BLaER1 treated with 17β-estradiol and CSF1 and Interleukin-3, amounts not matched to agents 10 nM and 100 nM (cell line): ENCODE measurements around the gene CFAP77.
A peak's percentile ranks its signal among the peaks of the same experiment; 100 is the strongest.

Experiments
- H3K27ac ChIP-seq, 11 experiments: shearing (Covaris generic); formaldehyde crosslinking; 2 replicates each; pipeline ENCODE4 v1.8.1; 2022
- H3K27me3 ChIP-seq, 11 experiments: shearing (Covaris generic); formaldehyde crosslinking; 2 replicates each; pipeline ENCODE4 v1.8.1; 2022
- H3K36me3 ChIP-seq, 11 experiments: shearing (Covaris generic); formaldehyde crosslinking; 2 replicates each; pipeline ENCODE4 v1.8.1; 2022
- H3K4me1 ChIP-seq, 10 experiments: shearing (Covaris generic); formaldehyde crosslinking; 2 replicates each; pipeline ENCODE4 v1.8.1; 2022
- H3K4me2 ChIP-seq, 11 experiments: shearing (Covaris generic); formaldehyde crosslinking; 2 replicates each; pipeline ENCODE4 v1.8.1; 2022
- H3K4me3 ChIP-seq, 10 experiments: shearing (Covaris generic); formaldehyde crosslinking; 2 replicates each; pipeline ENCODE4 v1.8.1; 2022
- H3K9ac ChIP-seq, 11 experiments: shearing (Covaris generic); formaldehyde crosslinking; 2 replicates each; pipeline ENCODE4 v1.8.1; 2022
- H3K9me3 ChIP-seq, 11 experiments: shearing (Covaris generic); formaldehyde crosslinking; replicated peaks in 1 of 11; 2 replicates each; pipeline ENCODE4 v1.8.1; 2022
- H4K20me1 ChIP-seq, 11 experiments: shearing (Covaris generic); formaldehyde crosslinking; 2 replicates each; pipeline ENCODE4 v1.8.1; 2022
- Cebpa-rat ChIP-seq, 11 experiments: shearing (Covaris generic); IDR thresholded peaks; 2 replicates each; pipeline ENCODE4 v1.8.1; 2022

CFAP77 gene

DNA sequence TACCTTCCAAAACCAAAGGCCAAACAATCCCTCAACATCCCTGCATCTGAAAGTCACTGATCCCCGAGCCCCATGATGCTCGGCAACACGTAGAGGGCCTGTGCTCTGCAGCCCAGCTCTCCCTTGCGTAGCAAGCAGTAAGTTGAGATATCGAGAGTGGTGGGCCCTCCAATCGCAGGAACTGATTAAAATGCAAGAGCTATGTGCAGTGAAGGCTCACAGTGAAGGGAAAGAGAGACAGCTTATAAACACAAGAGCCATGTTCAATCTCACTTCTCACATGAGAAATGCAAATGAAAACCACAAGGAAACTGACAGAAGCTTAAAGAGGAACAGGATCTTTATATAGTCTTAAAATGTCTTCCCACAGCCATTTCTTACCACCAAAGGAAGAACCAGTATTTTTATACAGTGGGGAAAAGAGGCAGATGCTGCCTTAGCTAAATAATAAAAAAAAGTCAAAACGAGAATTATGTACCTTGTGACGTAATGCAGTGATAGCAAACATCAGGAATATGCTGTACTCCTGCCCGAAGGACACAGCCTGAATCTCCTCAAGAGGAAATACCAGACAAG lies 28.0 kb upstream of the CFAP77 start:
- Histone ChIP-seq H3K9ac (peak overlapping the region; percentile 57 to 78 (median 69)), H3K27ac (peak overlapping the region; percentile 54 to 91 (median 84); a peak in 21 of 22 replicates)

DNA sequence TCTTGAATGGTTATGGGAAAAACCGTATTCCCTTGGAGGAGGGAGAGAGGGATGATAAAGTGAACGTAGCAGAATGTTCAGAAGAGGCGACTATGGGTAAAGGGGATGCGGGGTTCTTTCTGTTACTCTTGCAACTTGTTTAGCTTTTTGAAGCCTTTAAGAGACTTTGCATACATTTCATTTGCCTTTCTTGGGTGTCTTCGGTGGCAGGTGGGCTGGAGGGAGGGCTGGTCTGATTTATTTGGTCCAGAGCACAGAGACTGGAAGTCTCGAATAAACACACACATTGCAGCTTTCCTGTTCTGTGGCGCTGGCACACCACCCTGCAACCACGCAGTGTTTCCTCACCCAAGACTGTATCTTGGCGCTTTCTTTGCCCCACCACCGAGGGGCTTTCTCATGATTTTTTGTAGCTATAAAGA lies 26.5 kb upstream of the CFAP77 start:
- Histone ChIP-seq H3K27me3 (no peaks in the 10 kb centered on the region), H3K4me3 (peak overlapping the region in 5 of 10 experiments; percentile 0 to 49 (median 13); a peak in 5 of 20 replicates), H3K27ac (peak overlapping the region in 10 of 11 experiments; percentile 78 to 91 (median 84); a peak in 19 of 22 replicates), H3K36me3 (peaks cover 56 to 90% (median 70%) of the 10 kb centered on the region in 11 experiments), H3K9me3 (peaks cover 0 to 5% (median 3%) of the 10 kb centered on the region in 11 experiments; a peak in 10 of 22 replicates), H3K4me2 (peak overlapping the region; percentile 73 to 97 (median 90)), H3K9ac (peak overlapping the region; percentile 23 to 78 (median 69); a peak in 18 of 22 replicates), H4K20me1 (peaks cover 0 to 16% (median 0%) of the 10 kb centered on the region in 11 experiments; a peak in 4 of 22 replicates), H3K4me1 (peaks cover 49 to 78% (median 61%) of the 10 kb centered on the region in 10 experiments)
- 0 out of 22 replicates have a peak, but pooled peaks of 1 of the 11 experiments have one; percentile 19 for TF ChIP-seq Cebpa-rat (IDR thresholded peaks at IDR 0.05)

More for the DNA sequence above, 28.0 kb upstream of the CFAP77 start:
- peaks cover 49 to 73% (median 60%) of the 10 kb centered on the region in 10 experiments for H3K4me1 ChIP-seq
- H3K9me3 ChIP-seq = peaks cover 0 to 18% (median 13%) of the 10 kb centered on the region in 11 experiments; a peak in 11 of 22 replicates
- H3K27me3 ChIP-seq = no peaks in the 10 kb centered on the region
- peaks cover 0 to 14% (median 0%) of the 10 kb centered on the region in 11 experiments; a peak in 4 of 22 replicates for H4K20me1 ChIP-seq
- H3K4me2 ChIP-seq = peak overlapping the region; percentile 73 to 97 (median 90)
- no peak for TF ChIP-seq Cebpa-rat (IDR thresholded peaks at IDR 0.05)
- H3K4me3 ChIP-seq = peak overlapping the region; percentile 4 to 61 (median 44); a peak in 17 of 20 replicates
- H3K36me3 ChIP-seq = peaks cover 56 to 90% (median 70%) of the 10 kb centered on the region in 11 experiments

DNA sequence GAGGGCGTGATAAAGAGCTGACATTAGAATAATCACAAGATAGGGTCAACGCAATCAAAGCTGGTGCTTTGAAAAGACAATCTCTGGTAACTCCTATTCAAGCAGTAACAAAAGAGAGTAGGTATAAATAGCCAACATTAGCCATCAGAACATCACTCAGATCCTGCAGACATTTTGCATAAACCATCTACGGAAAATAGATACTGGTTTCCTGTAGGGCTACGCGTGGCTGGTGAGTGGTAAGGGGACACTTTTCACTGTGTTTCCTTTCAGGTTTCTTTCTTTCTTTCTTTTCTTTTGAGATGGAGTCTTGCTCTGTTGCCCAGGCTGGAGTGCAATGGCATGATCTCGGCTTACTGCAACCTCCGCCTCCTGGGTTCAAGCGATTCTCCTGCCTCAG lies 25.6 kb upstream of the CFAP77 start:
- Histone ChIP-seq H3K36me3 (peaks cover 56 to 90% (median 70%) of the 10 kb centered on the region in 11 experiments), H3K9ac (peak overlapping the region in 6 of 11 experiments; percentile 5 to 72 (median 42); a peak in 8 of 22 replicates), H4K20me1 (peaks cover 0 to 16% (median 0%) of the 10 kb centered on the region in 11 experiments; a peak in 4 of 22 replicates), H3K4me2 (peak overlapping the region; percentile 73 to 97 (median 90)), H3K9me3 (no peaks in the 10 kb centered on the region), H3K4me3 (peak overlapping the region in 2 of 10 experiments; percentile 41 to 49; a peak in 4 of 20 replicates), H3K4me1 (peaks cover 49 to 78% (median 61%) of the 10 kb centered on the region in 10 experiments), H3K27me3 (no peaks in the 10 kb centered on the region), H3K27ac (peak overlapping the region in 8 of 11 experiments; percentile 78 to 91 (median 84); a peak in 15 of 22 replicates)
- no peak for TF ChIP-seq Cebpa-rat (IDR thresholded peaks at IDR 0.05)

DNA sequence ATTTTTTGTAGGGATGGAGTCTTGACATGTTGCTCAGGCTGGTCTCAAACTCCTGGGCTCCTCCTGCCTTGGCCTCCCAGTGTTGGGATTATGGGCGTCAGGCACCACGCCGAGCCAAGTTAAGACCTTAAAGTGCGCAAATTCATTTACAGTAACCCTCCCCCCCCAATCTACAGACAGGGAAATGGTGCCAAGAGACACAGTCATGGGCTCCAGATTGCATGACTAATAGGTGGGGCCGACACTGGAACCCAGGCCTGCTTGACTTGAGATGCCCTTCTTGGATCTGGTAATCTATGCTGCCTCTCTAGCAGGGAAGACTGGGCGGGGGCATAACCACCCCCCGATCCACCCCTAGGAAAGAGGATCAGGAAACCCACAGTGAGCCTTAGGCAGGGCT lies 22.9 kb upstream of the CFAP77 start:
- Histone ChIP-seq H3K9me3 (no peaks in the 10 kb centered on the region), H3K27me3 (no peaks in the 10 kb centered on the region), H3K27ac (peak overlapping the region in 4 of 11 experiments; percentile 11 to 35 (median 30); a peak in 5 of 22 replicates), H3K36me3 (peaks cover 73 to 91% (median 77%) of the 10 kb centered on the region in 11 experiments), H3K9ac (no peak overlapping the region), H3K4me2 (peak overlapping the region in 2 of 11 experiments; percentile 8 to 10; a peak in 3 of 22 replicates), H3K4me1 (peaks cover 27 to 55% (median 41%) of the 10 kb centered on the region in 10 experiments), H4K20me1 (peaks cover 0 to 18% (median 0%) of the 10 kb centered on the region in 11 experiments; a peak in 6 of 22 replicates), H3K4me3 (no peak overlapping the region)
- no peak for TF ChIP-seq Cebpa-rat (IDR thresholded peaks at IDR 0.05)

DNA sequence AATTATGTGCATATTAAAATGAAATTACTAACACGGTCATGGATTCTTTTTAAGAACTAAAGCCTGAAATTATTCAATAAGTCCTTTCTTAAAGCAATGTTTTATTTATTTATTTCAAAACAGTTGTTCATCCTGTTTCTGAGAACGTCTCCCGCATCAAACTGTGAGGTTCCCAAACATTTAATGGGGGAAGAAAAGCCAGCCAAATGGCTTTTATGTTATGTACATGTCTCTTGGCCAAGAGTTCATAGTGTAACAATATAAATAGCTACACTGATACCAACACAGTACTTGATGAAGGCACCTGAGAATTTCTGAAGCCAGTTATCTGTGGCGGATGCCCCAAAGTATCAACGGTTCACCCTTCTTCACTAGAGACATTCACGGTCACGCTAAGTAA lies 19.0 kb upstream of the CFAP77 start:
- Histone ChIP-seq H4K20me1 (peaks cover 0 to 24% (median under 1%) of the 10 kb centered on the region in 11 experiments; a peak in 6 of 22 replicates), H3K4me1 (peaks cover 0 to 16% (median 5%) of the 10 kb centered on the region in 10 experiments; a peak in 10 of 20 replicates), H3K36me3 (peaks cover 98 to 100% (median 99%) of the 10 kb centered on the region in 11 experiments), H3K9me3 (no peaks in the 10 kb centered on the region), H3K27ac (no peak overlapping the region), H3K27me3 (no peaks in the 10 kb centered on the region), H3K4me2 (no peak overlapping the region), H3K9ac (no peak overlapping the region), H3K4me3 (no peak overlapping the region)
- no peak for TF ChIP-seq Cebpa-rat (IDR thresholded peaks at IDR 0.05)

DNA sequence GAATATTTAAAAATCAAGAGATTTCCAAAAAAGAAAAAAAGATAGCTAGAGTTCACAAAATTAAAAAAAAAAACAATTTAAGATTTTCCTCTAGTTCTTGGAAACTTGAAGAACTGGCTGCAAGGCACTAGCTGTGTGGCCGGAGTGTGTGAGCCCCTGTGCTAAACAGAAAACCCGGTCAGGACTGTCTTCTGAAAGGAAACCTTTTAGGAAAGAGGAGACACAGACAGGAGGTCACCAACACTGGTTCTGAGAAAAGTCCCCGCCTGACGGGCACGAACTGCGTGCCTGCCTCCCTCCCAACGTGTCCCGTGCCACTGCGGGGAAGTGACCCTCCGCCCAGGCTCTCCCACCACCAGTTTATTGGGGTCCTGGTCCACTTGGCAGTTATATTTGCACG lies 18.6 kb upstream of the CFAP77 start:
- no peak overlapping the region for H3K27ac ChIP-seq
- no peak for TF ChIP-seq Cebpa-rat (IDR thresholded peaks at IDR 0.05)
- H3K4me1 ChIP-seq = peaks cover 0 to 11% (median 4%) of the 10 kb centered on the region in 10 experiments; a peak in 8 of 20 replicates
- H3K27me3 ChIP-seq = no peaks in the 10 kb centered on the region
- H3K9ac ChIP-seq = no peak overlapping the region
- no peaks in the 10 kb centered on the region for H3K9me3 ChIP-seq
- H3K36me3 ChIP-seq = peaks cover 98 to 100% (median 99%) of the 10 kb centered on the region in 11 experiments
- H4K20me1 ChIP-seq = peaks cover 0 to 25% (median 5%) of the 10 kb centered on the region in 11 experiments; a peak in 6 of 22 replicates
- H3K4me3 ChIP-seq = no peak overlapping the region
- no peak overlapping the region for H3K4me2 ChIP-seq

DNA sequence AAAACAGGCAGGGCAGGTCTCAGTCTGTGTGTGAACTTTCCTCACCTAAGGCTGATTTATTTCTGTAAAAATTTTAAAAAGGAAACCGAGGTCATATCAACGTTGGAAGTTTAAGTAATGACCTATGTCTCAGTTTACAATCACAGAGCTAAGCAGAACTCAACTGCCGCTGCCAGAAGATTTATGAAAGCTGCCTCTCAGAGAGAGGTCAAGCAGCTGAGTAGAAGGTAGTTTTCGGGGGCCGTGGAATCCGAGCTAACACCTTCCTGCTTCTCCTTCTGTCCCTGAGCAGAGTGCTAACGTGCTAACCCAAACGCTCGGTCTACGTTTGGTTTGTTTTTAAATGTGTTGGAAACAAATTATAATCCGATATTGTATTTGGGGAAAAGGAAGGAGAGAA lies 14.5 kb upstream of the CFAP77 start:
- Histone ChIP-seq H3K4me2 (no peak overlapping the region), H3K36me3 (peaks cover 97 to 100% (median 99%) of the 10 kb centered on the region in 11 experiments), H3K27ac (0 out of 22 replicates have a peak overlapping the region, but pooled peaks of 1 of the 11 experiments have one; percentile 11), H3K4me3 (no peak overlapping the region), H3K4me1 (peaks cover 0 to 12% (median 6%) of the 10 kb centered on the region in 10 experiments; a peak in 10 of 20 replicates), H4K20me1 (peaks cover 0 to 55% (median 13%) of the 10 kb centered on the region in 11 experiments; a peak in 7 of 22 replicates), H3K9me3 (no peaks in the 10 kb centered on the region), H3K9ac (no peak overlapping the region), H3K27me3 (no peaks in the 10 kb centered on the region)
- TF ChIP-seq Cebpa-rat (IDR thresholded peaks at IDR 0.05) = no peak

DNA sequence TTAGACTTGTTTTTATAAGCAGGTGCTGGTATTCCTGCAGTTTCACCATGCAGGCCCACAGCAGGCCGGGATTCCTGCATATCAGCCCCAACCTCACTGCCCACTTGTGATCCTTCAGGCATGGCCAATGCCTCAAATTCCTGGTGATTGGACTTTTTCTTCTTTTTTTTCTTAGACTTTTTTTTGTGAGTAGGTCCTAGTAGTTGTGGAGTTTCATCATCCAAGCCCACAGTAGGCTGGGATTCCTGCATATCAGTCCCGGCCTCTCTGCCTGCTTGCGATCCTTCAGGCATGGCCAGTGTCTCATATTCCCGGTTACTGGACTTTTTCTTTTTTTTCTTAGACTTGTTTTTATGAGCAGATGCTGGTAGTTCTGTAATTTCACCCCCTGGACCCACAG lies 8.2 kb upstream of the CFAP77 start:
- Histone ChIP-seq H3K27ac (peak overlapping the region in 4 of 11 experiments; percentile 27 to 97 (median 92); a peak in 7 of 22 replicates), H3K36me3 (peaks cover 58 to 70% (median 69%) of the 10 kb centered on the region in 11 experiments), H3K9me3 (no peaks in the 10 kb centered on the region), H3K4me2 (peak overlapping the region in 6 of 11 experiments; percentile 13 to 95 (median 89); a peak in 11 of 22 replicates), H3K4me3 (no peak overlapping the region), H4K20me1 (peaks cover 5 to 34% (median 13%) of the 10 kb centered on the region in 11 experiments; a peak in 12 of 22 replicates), H3K4me1 (peaks cover 32 to 49% (median 43%) of the 10 kb centered on the region in 10 experiments), H3K9ac (peak overlapping the region in 1 of 11 experiments; percentile 99; a peak in 1 of 22 replicates), H3K27me3 (no peaks in the 10 kb centered on the region)
- TF ChIP-seq Cebpa-rat (IDR thresholded peaks at IDR 0.05) = no peak
